Fibroblast of the conjunctiva (primary cell): ENCODE data around the gene HECW1.

Source experiments
- DNase-seq: peaks from one replicate; pipeline ENCODE4 v3.0.0-alpha.2; 2010; ENCODE audit warnings: low read depth

The HECW1 gene

DNA sequence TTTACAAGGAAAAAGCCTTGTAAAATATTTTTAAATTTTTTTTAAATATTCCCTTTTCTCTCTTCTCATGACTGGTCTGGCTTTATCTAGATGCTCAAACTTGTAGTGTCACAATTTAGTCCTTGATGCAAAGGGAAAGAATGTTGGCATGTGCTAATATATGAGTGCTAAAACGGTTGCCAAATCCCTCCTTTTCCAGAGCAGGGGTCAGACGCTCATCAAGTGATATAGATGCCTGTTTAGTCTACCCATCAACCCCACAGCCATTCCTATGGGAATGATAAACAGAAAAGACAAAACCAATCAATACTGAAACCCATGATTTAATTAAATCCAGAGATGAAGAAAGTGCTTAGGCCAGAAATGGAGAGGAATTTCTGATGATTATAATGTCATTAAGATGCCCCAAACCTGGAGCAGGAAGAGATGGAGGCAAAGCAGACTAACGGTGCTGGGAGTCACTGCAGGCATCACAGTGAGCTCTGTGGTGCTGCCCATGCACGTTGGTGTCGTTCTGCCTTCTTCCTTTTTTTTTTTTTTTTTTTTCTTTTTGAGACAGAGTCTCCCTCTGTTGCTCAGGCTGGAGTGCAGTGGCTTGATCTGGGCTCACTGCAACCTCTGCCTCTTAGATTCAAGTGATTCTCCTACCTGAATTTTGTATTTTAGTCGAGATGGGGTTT, 260.4 kb downstream of the HECW1 start:
- no peak for DNase-seq

GRCh38 chr7:43377196-43377960, 264.9 kb downstream of the HECW1 start:
- DNase-seq = no peak

GRCh38 chr7:43379210-43379609, 266.8 kb downstream of the HECW1 start:
- no peak for DNase-seq

DNA sequence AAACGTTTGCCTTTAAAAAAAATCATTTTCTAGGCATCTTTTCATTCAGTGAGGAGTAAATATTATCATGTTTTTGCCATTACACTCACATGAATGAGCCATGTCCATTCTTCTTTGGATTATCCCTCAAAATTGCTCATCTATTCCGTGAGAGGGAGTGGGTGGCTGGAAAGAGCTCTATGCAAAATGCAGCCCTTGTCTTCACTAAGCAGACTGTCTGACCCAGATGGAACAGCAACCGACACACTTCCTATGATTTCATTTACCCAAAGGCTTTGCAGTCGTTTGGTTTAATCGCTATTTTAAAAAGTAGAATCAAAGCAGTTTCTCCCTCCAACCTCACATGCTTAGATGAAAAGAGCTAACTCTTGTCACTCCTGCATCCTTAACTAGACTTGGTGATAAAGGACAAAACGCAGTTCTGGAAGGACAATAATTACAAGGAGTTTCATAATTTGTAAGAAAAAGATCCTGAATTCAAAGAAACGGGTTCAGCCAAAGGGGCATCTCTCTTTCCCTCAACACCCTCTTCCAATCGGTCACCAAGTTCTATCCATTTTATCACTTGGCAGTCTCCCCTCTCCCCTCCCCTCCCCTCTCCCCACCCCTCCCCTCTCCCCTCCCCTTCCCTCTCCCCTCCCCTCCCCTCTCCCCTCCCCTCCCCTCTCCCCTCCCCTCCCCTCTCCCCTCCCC, 272.3 kb downstream of the HECW1 start:
- no peak for DNase-seq

- no peak for DNase-seq
Observed at GRCh38 chr7:43385309-43385680, 272.8 kb downstream of the HECW1 start.

DNA sequence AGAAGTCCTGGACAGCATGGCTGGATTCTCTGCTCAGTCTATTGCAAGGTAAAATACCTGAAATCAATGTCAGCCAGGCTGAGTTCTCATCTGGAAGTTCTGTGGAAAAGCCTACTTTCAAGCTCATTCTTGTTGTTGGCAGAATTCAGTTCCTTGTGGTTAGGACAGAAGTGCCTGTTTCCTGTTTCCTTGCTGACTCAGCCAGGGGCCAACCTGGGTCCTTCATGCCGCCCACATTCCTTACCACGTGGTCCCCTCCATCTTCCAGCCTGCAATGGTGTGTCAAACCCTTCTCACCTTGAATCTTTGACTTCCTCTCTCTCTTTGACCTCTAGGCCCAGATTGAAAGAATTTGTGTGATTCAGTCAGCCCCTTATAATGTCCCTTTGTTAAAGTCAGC, 273.4 kb downstream of the HECW1 start:
- DNase-seq = no peak

- no peak for DNase-seq
Observed at GRCh38 chr7:43387932-43388331, 275.5 kb downstream of the HECW1 start.

DNA sequence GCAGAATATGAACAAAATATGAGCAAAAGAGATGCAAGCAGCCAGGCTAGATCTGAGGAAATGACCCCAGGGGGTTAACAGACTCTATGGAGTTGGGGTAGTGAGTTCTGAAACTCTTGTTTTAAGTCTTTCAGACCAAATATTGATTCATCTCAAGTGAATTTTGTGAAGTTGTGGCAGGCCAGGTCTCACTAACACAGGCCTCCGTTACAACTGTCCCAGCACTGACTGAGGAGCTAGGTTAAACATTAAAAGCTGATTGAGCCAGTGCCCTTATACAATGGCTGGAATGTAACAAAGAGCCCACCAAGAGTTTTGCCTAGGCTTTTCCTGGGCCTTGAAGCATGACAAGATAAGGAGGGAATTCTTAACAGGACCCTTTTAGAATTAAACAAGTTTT, 278.1 kb downstream of the HECW1 start:
- DNase-seq = no peak

GRCh38 chr7:43391518-43391917, 279.1 kb downstream of the HECW1 start:
- DNase-seq = no peak

GRCh38 chr7:43392638-43393330, 280.3 kb downstream of the HECW1 start:
- DNase-seq = no peak

DNA sequence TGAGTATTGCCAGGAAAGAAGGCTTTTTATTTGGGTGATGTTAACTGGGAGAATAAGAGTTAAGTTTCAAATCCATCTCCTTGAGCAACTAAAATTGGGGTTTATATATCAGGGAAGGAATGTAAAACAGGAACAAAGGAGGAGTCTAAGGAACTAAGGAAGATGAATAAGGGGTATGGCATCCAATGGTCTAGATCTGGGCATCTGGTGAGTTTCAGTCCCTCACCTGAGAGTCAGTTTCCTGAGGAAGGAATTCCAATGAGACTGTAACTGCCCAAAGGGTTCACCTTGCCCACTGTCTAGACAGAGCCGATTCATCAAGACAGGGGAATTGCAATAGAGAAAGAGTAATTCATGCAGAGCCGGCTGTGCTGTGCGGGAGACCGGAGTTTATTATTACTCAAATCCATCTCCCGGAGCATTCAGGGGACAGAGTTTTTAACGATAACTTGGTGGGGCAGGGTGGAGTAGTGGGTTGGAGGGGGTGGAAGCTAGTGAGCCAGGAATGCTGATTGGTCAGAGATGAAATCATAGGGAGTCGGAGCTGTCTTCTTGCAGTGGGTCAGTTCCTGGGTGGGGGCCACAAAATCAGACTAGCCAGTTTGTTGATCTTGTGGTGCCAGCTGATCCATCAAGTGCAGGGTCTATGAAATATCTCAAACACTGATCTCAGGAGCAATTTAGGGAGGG, 282.1 kb downstream of the HECW1 start:
- no peak for DNase-seq

DNA sequence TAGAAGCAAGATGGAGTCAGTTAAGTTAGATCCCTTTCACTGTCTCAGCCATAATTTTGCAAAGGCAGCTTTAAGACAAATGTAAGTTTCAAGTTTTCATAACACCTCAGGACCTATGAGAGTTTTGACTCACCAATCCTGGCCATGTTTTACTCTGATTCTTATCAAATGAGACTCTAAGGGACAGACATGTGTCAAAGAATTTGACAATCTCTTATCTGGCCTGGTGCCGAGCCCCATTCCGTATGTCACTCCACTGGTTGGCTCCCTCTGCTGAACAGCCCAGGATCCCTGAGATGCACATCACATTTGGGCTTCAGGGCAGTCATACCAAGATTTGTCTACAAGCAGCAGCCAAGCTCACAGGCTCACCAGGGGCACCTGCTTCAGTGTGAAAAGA, 282.9 kb downstream of the HECW1 start:
- DNase-seq = no peak

- no peak for DNase-seq
Observed at GRCh38 chr7:43396187-43396740, 283.8 kb downstream of the HECW1 start.

DNA sequence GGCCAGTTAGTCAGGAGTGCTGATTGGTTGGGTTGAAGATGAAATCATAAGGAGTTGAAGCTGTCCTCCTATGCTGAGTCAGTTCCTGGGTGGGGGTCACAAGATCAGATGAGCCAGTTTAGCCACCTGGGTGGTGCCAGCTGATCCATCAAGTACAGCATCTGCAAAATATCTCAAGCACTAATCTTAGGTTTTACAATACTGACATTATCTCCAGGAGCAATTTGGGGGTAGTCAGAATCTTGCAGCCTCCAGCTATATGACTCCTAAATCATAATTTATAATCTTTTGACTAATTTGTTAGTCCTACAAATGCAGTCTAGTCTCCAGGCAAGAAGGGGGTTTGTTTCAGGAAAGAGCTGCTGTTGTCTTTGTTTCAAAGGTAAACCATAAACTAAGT, 286.4 kb downstream of the HECW1 start:
- no peak for DNase-seq

- DNase-seq = no peak
Observed at GRCh38 chr7:43405948-43406347, 293.5 kb downstream of the HECW1 start.

- no peak for DNase-seq
Observed at GRCh38 chr7:43406961-43407360, 294.5 kb downstream of the HECW1 start.

DNA sequence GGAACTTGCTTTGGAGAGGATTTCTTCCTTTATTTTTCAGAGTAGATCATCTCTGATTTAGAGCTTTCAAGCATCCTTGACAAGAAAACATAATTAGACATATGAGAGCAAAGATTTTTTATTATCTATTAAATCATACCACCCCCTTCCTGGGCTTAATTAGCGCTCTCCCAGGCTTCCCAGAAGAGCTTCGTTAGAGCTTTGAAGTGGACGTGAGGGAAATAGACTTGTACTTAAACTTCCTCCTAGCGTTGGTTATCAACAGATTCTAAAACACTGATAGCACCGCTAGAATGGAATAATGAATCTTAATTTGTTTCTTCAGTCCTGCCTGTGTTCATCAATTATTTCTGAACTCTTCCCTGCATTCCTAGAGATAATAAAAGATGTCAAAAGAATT, 296.5 kb downstream of the HECW1 start:
- DNase-seq = no peak

- DNase-seq = no peak
Observed at GRCh38 chr7:43417455-43417854, 305.0 kb downstream of the HECW1 start.

DNA sequence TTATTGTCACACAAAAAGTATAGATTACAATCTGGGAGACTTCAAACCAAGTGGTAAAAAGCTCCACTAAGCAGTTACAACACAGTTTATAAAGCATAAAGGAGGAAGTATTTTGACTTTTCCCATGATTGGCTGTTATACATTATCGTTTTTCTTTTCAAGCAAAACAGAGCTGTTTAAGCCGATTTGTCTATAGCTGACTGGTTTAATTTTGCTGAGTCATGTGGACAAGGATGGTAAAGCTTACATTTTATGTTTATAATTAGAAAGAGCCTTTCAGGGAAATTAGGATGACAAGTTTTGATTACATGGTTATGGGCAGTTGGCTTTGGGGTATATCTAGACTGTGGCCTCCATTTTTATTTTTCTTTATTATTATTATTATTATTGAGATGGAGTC, 318.0 kb downstream of the HECW1 start:
- DNase-seq = no peak

GRCh38 chr7:43431020-43431595, 318.7 kb downstream of the HECW1 start:
- peak; percentile 4 for DNase-seq

GRCh38 chr7:43433639-43434038, 321.2 kb downstream of the HECW1 start:
- no peak for DNase-seq
